ENCODE data around the gene SYT13. TPM values are rescaled to one million over a fixed set of nuclear protein-coding genes. Genes with fewer than 3 reads are reported as not detected.

The SYT13 gene
- total RNA-seq, 1 experiment from 2014 or later, result 4.3 TPM

GRCh38 chr11:45296075-45296474 is 9.9 kb upstream of the SYT13 start:
- Mint-ChIP-seq H3K36me3 (ENCODE audit: insufficient read depth in 1 of 3, low read depth in 3 of 3) (no peaks in the 10 kb centered on the region; a peak in 1 of 7 replicates), H3K9me3 (no peaks in the 10 kb centered on the region; a peak in 2 of 5 replicates), H3K27me3 (ENCODE audit: low read depth) (peaks cover 27% of the 10 kb centered on the region), H3K4me3 (no peak overlapping the region), H3K27ac (no peak overlapping the region), H3K4me1 (peaks cover 8 to 12% of the 10 kb centered on the region in 2 experiments)
- H3K9me3 ChIP-seq (ENCODE audit: control insufficient read depth, low read depth, low read length), result no peaks in the 10 kb centered on the region
- H4K8ac ChIP-seq (replicated peaks; ENCODE audit: insufficient read length, low read depth, low read length), result no peak overlapping the region
- H3K4me1 ChIP-seq (ENCODE audit: insufficient read depth, low read length), result no peaks in the 10 kb centered on the region; the same call in 1 of the 2 replicates
- H2BK12ac ChIP-seq (ENCODE audit: insufficient read length, low read depth, low read length), result no peak overlapping the region
- H3K56ac ChIP-seq (ENCODE audit: insufficient read length, low read depth, low read length), result no peak overlapping the region
- H2BK5ac ChIP-seq (ENCODE audit: insufficient read length, low read length), result no peak overlapping the region
- H3K27ac ChIP-seq (ENCODE audit: insufficient read length, low read depth, low read length), result no peak overlapping the region
- H3K9ac ChIP-seq (ENCODE audit: extremely low read depth, insufficient read length, low read length), result no peak overlapping the region
- no peak overlapping the region; the same call in 1 of the 2 replicates for H2BK15ac ChIP-seq (ENCODE audit: low read depth, low read length)
- H3K23ac ChIP-seq (ENCODE audit: insufficient read length, low read depth, low read length), result no peak overlapping the region
- H3K4ac ChIP-seq (ENCODE audit: low read depth, low read length), result no peak overlapping the region
- H2BK120ac ChIP-seq (ENCODE audit: low read depth, low read length, poor library complexity, severe bottlenecking), result no peak overlapping the region
- H3K79me2 ChIP-seq (ENCODE audit: insufficient read depth, low read length), result no peaks in the 10 kb centered on the region
- no peaks in the 10 kb centered on the region for H3K79me1 ChIP-seq (ENCODE audit: insufficient read depth, low read depth, low read length, poor library complexity, severe bottlenecking)
- no CpG with 5 or more reads among the region's 3 CpGs for WGBS (ENCODE audit: extremely low coverage, insufficient read length, low lambda C conversion rate)
- no peaks in the 10 kb centered on the region; the same call in 1 of the 2 replicates for H3K27me3 ChIP-seq (ENCODE audit: insufficient read depth, low read length)
- H3K18ac ChIP-seq (ENCODE audit: insufficient read length, low read depth, low read length), result no peak overlapping the region
- H3T11ph ChIP-seq (ENCODE audit: low read length), result no peak overlapping the region
- TF ChIP-seq, protein P1, sequence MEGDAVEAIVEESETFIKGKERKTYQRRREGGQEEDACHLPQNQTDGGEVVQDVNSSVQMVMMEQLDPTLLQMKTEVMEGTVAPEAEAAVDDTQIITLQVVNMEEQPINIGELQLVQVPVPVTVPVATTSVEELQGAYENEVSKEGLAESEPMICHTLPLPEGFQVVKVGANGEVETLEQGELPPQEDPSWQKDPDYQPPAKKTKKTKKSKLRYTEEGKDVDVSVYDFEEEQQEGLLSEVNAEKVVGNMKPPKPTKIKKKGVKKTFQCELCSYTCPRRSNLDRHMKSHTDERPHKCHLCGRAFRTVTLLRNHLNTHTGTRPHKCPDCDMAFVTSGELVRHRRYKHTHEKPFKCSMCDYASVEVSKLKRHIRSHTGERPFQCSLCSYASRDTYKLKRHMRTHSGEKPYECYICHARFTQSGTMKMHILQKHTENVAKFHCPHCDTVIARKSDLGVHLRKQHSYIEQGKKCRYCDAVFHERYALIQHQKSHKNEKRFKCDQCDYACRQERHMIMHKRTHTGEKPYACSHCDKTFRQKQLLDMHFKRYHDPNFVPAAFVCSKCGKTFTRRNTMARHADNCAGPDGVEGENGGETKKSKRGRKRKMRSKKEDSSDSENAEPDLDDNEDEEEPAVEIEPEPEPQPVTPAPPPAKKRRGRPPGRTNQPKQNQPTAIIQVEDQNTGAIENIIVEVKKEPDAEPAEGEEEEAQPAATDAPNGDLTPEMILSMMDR (conservative IDR thresholded peaks at IDR 0.05), result no peak
- no peak overlapping the region for H2BK20ac ChIP-seq (ENCODE audit: low read depth, low read length, poor library complexity, severe bottlenecking)
- H4K5ac ChIP-seq (ENCODE audit: insufficient read length, low read depth, low read length), result no peak overlapping the region
- H2AK5ac ChIP-seq (ENCODE audit: insufficient read length, low read length), result no peak overlapping the region
- no peak for DNase-seq
- H4K91ac ChIP-seq (ENCODE audit: insufficient read length, low read depth, low read length), result no peak overlapping the region
- no peak overlapping the region for H3K4me2 ChIP-seq (ENCODE audit: insufficient read depth, insufficient read length, low read length)
- H3K23me2 ChIP-seq (ENCODE audit: insufficient read length, low read depth, low read length, poor library complexity, severe bottlenecking), result no peaks in the 10 kb centered on the region
- H2AFZ ChIP-seq (ENCODE audit: low read length), result no peak overlapping the region
- H4K20me1 ChIP-seq (ENCODE audit: control insufficient read depth, insufficient read depth, insufficient read length), result no peaks in the 10 kb centered on the region
- no peak overlapping the region for H3K14ac ChIP-seq (ENCODE audit: insufficient read depth, low read length)
